Karpas-422 (cell line): ENCODE measurements around the gene ISCU. TPM values are rescaled to one million over a fixed set of nuclear protein-coding genes. Genes with fewer than 3 reads are reported as not detected.
"Not testable (repeated sequence)": the region's sequence is repeated elsewhere in the genome, so short reads cannot be mapped to it uniquely, and the experiment has no call there.

Source experiments
- DNase-seq: peaks from one replicate; pipeline ENCODE4 v3.0.0-alpha.2; 2015
- H2AFZ ChIP-seq: fragments of 200-600 bp; sonication (generic); 2 replicates; pipeline ENCODE4 v1.6.1; 2014; ENCODE audit warnings: antibody characterized with exemption, low read length, mixed read lengths
- H3K27ac ChIP-seq: fragments of 200-600 bp; sonication (generic); 2 replicates; pipeline ENCODE4 v1.5.1; 2014; ENCODE audit warnings: mild to moderate bottlenecking, low read length, moderate library complexity
- H3K27me3 ChIP-seq: fragments of 200-600 bp; sonication (generic); 2 replicates; pipeline ENCODE4 v1.6.1; 2014; ENCODE audit warnings: low read length, mixed read lengths
- H3K36me3 ChIP-seq: fragments of 200-600 bp; sonication (generic); 2 replicates; pipeline ENCODE4 v1.6.1; 2014; ENCODE audit warnings: low read length, mixed read lengths; ENCODE audit not compliant: insufficient read depth
- H3K4me1 ChIP-seq: fragments of 200-600 bp; sonication (generic); 2 replicates; pipeline ENCODE4 v1.6.1; 2014; ENCODE audit warnings: mild to moderate bottlenecking, low read length, mixed read lengths
- H3K4me2 ChIP-seq: fragments of 200-600 bp; sonication (generic); 2 replicates; pipeline ENCODE4 v1.6.1; 2014; ENCODE audit warnings: low read length, low read depth, mild to moderate bottlenecking; ENCODE audit not compliant: poor library complexity, severe bottlenecking
- H3K4me3 ChIP-seq: fragments of 200-600 bp; sonication (generic); 2 replicates; pipeline ENCODE4 v1.5.1; 2014; ENCODE audit warnings: mild to moderate bottlenecking, antibody characterized with exemption, low read length, mixed read lengths
- H3K79me2 ChIP-seq: fragments of 200-600 bp; sonication (generic); 2 replicates; pipeline ENCODE4 v1.6.1; 2014; ENCODE audit warnings: mild to moderate bottlenecking, low read length, mixed read lengths
- H3K9ac ChIP-seq: fragments of 200-600 bp; sonication (generic); 2 replicates; pipeline ENCODE4 v1.6.0; 2014; ENCODE audit warnings: low read length
- H3K9me2 ChIP-seq: fragments of 200-600 bp; sonication (generic), shearing (Covaris generic); replicated peaks from 2 replicates; pipeline ENCODE4 v1.6.0; 2014; ENCODE audit warnings: mild to moderate bottlenecking, low read length, moderate library complexity; ENCODE audit not compliant: insufficient read depth
- H3K9me3 ChIP-seq: fragments of 300-700, 200-600 bp; sonication (generic); 2 replicates; pipeline ENCODE4 v1.6.1; 2014; ENCODE audit warnings: low read length, mixed read lengths
- H4K20me1 ChIP-seq: fragments of 200-600 bp; sonication (generic); 2 replicates; pipeline ENCODE4 v1.6.1; 2014; ENCODE audit warnings: mild to moderate bottlenecking, antibody characterized with exemption, low read length, low read depth; ENCODE audit not compliant: insufficient read depth
- total RNA-seq: library from RNA; depleted of rRNA; stranded (reverse); fragments of >200 nt; shearing (Covaris generic); gene quantifications from 2 replicates; pipeline ENCODE4 v1.2.3, GENCODE V29; 2014; ENCODE audit warnings: low replicate concordance

ISCU gene
- total RNA-seq, 1 experiment from 2014 or later: 102 TPM

- no peaks in the 10 kb centered on the region for H3K27me3 ChIP-seq
- H3K79me2 ChIP-seq: no peaks in the 10 kb centered on the region
- no peaks in the 10 kb centered on the region for H3K4me1 ChIP-seq
- H4K20me1 ChIP-seq: no peaks in the 10 kb centered on the region
- H3K4me3 ChIP-seq: no peak overlapping the region
- H3K27ac ChIP-seq: no peak overlapping the region
- no peak overlapping the region for H2AFZ ChIP-seq
- H3K4me2 ChIP-seq: no peak overlapping the region
- no peak overlapping the region for H3K9ac ChIP-seq
- no peak for DNase-seq
- no peaks in the 10 kb centered on the region for H3K9me3 ChIP-seq
- H3K9me2 ChIP-seq: no peaks in the 10 kb centered on the region
- no peaks in the 10 kb centered on the region for H3K36me3 ChIP-seq
Observed at GRCh38 chr12:108583991-108584390, 21.6 kb downstream of the ISCU start.

DNA sequence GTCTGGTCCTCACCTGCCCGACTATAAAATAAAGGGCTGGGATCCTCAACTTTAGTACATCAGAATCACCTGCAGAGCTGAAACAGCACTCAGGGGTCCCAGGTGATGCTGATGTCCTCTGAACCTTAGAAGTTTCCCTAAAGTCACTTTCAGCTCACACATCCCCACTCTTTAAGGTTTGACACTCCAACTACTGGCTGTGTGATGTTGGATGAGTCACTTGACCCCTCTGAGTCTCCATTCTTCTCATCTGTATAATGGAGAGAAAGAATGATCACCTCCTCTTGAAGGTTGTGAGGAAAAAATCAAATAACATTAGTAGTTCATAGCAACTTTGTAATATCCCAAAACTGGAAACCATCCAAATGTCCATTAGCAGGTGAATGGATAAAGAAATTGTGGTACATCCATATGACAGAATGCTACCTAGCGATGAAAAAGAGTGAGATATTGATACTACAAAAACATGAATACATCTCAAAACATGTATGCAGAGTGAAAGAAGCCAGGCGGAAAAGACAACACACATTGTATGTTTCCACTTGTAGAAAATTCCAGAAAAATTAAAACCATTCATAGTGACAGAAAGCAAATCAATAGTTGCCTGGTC, 22.2 kb downstream of the ISCU start:
- Histone ChIP-seq H3K9me3 (no peaks in the 10 kb centered on the region), H3K79me2 (no peaks in the 10 kb centered on the region), H3K4me2 (no peak overlapping the region), H3K9ac (no peak overlapping the region), H3K27ac (no peak overlapping the region), H3K4me1 (no peaks in the 10 kb centered on the region), H2AFZ (no peak overlapping the region), H3K4me3 (no peak overlapping the region), H3K27me3 (no peaks in the 10 kb centered on the region), H4K20me1 (no peaks in the 10 kb centered on the region), H3K36me3 (no peaks in the 10 kb centered on the region), H3K9me2 (no peaks in the 10 kb centered on the region)
- DNase-seq: no peak

- Histone ChIP-seq H4K20me1 (no peaks in the 10 kb centered on the region), H3K9ac (no peak overlapping the region), H3K27me3 (no peaks in the 10 kb centered on the region), H3K4me2 (no peak overlapping the region), H3K36me3 (no peaks in the 10 kb centered on the region), H3K79me2 (no peaks in the 10 kb centered on the region), H3K4me1 (no peaks in the 10 kb centered on the region), H3K4me3 (no peak overlapping the region), H2AFZ (no peak overlapping the region), H3K9me2 (no peaks in the 10 kb centered on the region), H3K9me3 (no peaks in the 10 kb centered on the region), H3K27ac (no peak overlapping the region)
- no peak for DNase-seq
Observed at GRCh38 chr12:108585864-108586263, 23.5 kb downstream of the ISCU start.

DNA sequence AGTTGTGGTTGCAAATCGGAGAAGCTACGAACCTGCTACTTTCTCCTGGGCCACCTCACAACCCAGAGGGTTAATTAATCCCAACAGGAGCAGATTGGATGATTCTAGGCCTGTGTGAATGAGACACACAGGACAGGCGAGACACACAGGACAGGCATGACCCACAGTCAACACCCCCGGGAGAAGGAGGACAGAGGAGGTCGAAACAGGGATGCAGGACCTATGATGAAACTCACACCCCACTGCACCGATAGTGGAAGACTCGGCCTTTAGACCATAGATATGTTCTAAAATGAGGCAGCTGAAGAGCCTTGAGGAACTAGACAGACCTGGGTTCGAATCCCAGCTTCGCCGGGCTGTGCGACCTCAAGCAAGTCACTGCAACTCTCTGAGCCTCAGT, 23.9 kb downstream of the ISCU start:
- no peak for DNase-seq
- no peak overlapping the region for H3K9ac ChIP-seq
- H3K27me3 ChIP-seq: no peaks in the 10 kb centered on the region
- H2AFZ ChIP-seq: no peak overlapping the region
- H3K4me2 ChIP-seq: no peak overlapping the region
- no peaks in the 10 kb centered on the region for H3K36me3 ChIP-seq
- no peaks in the 10 kb centered on the region for H4K20me1 ChIP-seq
- no peak overlapping the region for H3K27ac ChIP-seq
- no peaks in the 10 kb centered on the region for H3K4me1 ChIP-seq
- H3K9me3 ChIP-seq: no peaks in the 10 kb centered on the region
- no peaks in the 10 kb centered on the region for H3K79me2 ChIP-seq
- no peak overlapping the region for H3K4me3 ChIP-seq
- no peaks in the 10 kb centered on the region for H3K9me2 ChIP-seq

GRCh38 chr12:108587826-108588225, 25.4 kb downstream of the ISCU start:
- Histone ChIP-seq H3K9ac (no peak overlapping the region), H3K9me2 (no peaks in the 10 kb centered on the region), H4K20me1 (no peaks in the 10 kb centered on the region), H3K9me3 (no peaks in the 10 kb centered on the region), H3K27me3 (no peaks in the 10 kb centered on the region), H3K36me3 (no peaks in the 10 kb centered on the region), H3K79me2 (no peaks in the 10 kb centered on the region), H3K4me1 (no peaks in the 10 kb centered on the region), H3K4me2 (no peak overlapping the region), H3K4me3 (no peak overlapping the region), H2AFZ (no peak overlapping the region), H3K27ac (no peak overlapping the region)
- no peak for DNase-seq

DNA sequence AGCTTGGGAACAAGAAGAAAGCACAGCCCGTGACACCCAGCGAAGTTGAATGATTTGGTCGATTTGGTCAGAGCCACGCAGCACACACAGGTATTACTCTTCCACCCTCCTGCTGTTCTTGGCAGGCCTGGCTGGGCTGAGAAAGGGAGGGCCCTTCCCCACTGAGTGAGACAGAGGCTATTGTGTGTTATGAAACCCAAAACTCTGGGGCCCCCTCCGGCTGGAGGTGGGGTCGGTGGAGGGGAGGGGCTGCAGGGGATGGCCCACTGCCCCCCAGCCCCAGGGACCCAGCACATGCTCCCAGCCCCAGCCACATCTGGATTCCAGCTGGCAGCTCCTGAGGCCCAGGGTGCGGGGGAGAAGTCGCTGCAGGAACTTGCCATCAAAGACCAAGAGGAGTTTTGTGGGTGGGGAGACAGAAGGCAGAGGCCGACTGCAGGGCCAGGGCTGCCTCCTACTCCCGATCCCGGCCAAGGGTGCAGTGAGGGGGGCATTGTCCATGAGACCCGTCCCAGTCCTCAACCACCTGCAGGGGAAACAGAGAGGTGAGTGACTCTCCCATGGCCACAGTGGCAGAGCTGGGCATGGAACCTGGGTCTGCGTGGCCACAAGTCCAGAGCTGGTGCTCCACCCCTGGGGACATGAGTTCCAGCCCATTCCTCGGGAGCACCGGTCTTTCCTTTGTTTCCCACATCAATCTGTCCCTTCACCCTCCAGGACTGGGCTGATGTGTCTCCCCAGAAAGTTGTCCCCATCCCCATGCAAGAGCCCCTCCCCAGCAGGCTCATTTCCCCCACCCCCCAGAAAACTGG, 26.8 kb downstream of the ISCU start:
- Histone ChIP-seq H3K9me2 (no peaks in the 10 kb centered on the region), H3K9ac (no peak overlapping the region), H3K9me3 (no peaks in the 10 kb centered on the region), H2AFZ (no peak overlapping the region), H3K79me2 (no peaks in the 10 kb centered on the region), H3K4me1 (no peaks in the 10 kb centered on the region), H4K20me1 (no peaks in the 10 kb centered on the region), H3K4me3 (no peak overlapping the region), H3K36me3 (no peaks in the 10 kb centered on the region), H3K27me3 (no peaks in the 10 kb centered on the region), H3K4me2 (no peak overlapping the region), H3K27ac (no peak overlapping the region)
- no peak for DNase-seq

GRCh38 chr12:108589840-108590229, 27.4 kb downstream of the ISCU start:
- H3K4me1 ChIP-seq: no peaks in the 10 kb centered on the region
- no peaks in the 10 kb centered on the region for H3K9me2 ChIP-seq
- H3K4me2 ChIP-seq: no peak overlapping the region
- H3K36me3 ChIP-seq: no peaks in the 10 kb centered on the region
- no peaks in the 10 kb centered on the region for H3K79me2 ChIP-seq
- no peak overlapping the region for H3K27ac ChIP-seq
- H4K20me1 ChIP-seq: no peaks in the 10 kb centered on the region
- H3K9me3 ChIP-seq: no peaks in the 10 kb centered on the region
- H3K4me3 ChIP-seq: no peak overlapping the region
- no peak overlapping the region for H2AFZ ChIP-seq
- no peak overlapping the region for H3K9ac ChIP-seq
- no peak for DNase-seq
- no peaks in the 10 kb centered on the region for H3K27me3 ChIP-seq

DNA sequence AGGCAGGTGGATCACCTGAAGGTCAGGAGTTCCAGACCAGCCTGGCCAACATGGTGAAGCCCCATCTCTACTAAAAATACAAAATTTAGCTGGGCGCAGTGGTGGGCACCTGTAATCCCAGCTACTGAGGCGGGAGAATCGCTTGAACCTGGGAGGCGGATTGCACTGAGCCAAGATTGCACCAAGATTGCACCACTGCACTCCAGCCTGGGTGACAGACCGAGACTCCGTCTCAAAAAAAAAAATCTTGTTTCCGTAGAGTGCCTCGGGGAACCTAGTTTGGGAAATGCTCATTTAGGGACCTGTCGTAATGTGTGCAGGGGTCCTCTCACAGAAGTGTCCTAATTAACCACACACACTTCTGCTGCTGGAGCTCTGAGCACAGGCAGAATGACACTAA, 28.1 kb downstream of the ISCU start:
- H3K9me2 ChIP-seq, H3K4me3 ChIP-seq, H4K20me1 ChIP-seq: not testable (repeated sequence)

More for the DNA sequence above, 28.1 kb downstream of the ISCU start:
- not testable (repeated sequence) for H3K9ac ChIP-seq, H3K9me3 ChIP-seq, H3K27ac ChIP-seq, H3K27me3 ChIP-seq, DNase-seq, H3K36me3 ChIP-seq, H3K4me2 ChIP-seq, H3K4me1 ChIP-seq, H3K79me2 ChIP-seq, H2AFZ ChIP-seq
